GM15510 (cell line): ENCODE measurements around the gene L3MBTL4.

Source experiments
- POLR2A ChIP-seq: IDR thresholded peaks from 3 replicates; pipeline ENCODE4 v1.6.1; 2011; ENCODE audit warnings: borderline replicate concordance; ENCODE audit not compliant: insufficient read length; ENCODE audit errors: extremely low read depth

L3MBTL4 gene

DNA sequence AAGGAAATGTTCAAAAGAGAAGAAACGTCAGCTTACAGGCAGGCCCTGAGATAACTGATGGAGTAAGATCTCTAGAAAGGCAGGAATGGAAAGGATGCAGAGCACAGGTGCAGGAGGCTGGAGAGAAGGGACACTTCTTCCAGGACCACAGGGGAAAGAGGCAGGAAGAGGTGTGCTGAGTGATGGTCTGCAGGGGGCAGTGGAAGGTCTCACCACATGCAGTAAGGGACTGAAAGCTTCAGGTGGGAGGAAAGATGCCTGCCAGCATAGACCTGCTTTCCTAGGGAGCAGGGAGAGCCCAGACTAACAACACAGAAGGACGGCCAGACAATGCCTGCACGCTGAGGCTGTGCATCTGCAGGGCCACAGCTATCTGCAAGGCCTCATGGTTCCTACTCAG lies 156.8 kb downstream of the L3MBTL4 start:
- TF ChIP-seq POLR2A, result no peak

DNA sequence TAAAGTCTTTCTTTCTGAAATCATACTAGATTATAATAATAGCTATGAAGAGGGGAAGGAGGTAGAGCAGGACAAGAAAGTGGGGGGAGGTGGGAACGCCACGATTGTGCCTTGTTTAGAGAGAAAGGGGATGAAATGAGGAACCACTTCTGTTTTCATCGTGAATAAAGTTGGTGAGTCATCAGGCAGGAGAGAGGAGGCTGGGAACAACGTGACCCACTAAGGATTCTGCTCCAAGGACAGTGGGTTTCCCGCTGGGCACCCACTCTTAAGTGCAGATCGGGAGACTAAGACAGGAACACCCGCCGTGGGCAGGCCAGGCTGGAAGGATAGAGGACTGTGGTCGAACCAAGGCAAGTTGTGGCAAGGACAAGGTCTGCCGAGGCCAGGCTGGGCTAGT lies 158.2 kb downstream of the L3MBTL4 start:
- no peak for TF ChIP-seq POLR2A

DNA sequence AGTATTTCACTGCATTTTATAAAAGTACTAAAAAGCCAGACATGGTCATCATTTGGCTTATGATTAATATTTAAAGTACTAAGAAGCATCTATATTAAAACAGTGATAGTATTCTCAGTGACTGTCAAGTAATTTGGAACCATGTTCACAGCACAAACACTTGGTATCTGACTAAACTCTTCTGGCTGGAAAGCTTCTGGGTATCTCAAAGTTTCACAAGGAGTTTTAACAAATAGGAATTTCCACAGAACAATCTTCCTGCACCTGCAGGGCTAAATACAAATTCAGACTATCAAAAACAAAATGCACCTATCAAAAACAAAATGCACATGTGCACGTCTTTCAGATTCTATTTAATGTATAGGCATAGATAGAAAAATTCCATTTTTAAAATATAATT lies 158.8 kb downstream of the L3MBTL4 start:
- TF ChIP-seq POLR2A, result no peak

DNA sequence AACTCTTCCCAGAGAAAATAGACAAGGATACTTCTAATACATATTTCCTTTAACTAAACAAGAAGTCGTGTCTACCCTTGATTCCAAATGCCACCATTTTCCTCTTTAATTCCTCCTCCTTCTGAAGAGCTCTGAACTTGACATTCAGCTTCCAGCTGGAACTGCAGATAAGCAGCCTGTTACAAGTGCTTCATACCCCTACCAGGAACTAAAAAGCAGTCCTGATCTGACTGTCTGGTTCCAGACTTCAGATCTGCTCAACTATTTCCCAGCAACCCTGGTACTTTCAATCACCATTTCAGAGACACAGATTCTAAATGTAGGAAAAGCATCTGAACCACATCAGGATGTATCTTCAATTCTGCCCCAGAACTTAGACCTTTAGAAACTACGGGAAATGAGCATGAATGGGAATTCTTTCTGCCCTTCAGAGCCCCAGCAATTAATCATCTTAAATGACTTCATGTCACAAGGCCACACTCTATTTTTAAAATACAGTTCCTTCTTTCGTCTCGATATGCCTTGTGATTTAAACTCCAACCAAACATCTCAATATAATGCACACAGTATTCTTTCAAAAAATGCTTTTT lies 159.5 kb downstream of the L3MBTL4 start:
- TF ChIP-seq POLR2A, result no peak

DNA sequence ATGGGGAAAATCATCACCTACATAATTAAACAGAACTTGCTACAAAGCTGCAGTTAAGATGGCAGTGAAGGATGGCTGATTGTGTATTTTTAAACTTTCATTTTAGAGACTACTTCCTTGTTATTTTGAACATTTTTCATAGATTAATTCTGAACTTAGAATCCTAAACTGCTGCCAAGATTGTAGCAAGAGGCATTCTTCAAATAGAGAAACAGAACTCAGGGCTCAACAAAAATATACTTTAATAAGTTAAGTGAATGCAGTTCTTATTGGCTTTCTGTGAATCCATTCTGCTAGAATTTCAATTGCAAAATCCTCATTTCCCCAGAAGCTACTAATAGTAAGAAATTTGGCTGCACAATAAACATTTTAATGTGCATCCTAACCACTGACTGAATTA lies 160.3 kb downstream of the L3MBTL4 start:
- TF ChIP-seq POLR2A, result no peak

DNA sequence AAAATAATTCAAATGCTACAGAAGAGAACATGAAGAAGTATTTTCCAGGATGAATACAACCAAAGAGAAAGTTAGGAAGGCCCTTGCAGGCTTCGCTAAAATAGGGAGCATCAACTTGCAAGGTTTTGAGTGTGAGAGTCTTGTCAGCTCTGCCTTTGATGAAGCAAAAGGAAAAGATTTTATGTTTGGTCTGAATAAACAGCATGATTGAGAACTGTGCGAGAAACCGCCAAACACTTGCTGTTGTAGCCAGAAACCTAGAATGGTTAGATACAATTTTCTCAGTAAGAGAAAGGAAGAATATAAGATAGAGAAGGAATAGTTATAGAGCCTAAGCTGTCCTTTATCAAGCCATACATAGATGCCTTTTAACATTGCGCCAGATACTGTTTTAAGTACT lies 163.6 kb downstream of the L3MBTL4 start:
- no peak for TF ChIP-seq POLR2A

DNA sequence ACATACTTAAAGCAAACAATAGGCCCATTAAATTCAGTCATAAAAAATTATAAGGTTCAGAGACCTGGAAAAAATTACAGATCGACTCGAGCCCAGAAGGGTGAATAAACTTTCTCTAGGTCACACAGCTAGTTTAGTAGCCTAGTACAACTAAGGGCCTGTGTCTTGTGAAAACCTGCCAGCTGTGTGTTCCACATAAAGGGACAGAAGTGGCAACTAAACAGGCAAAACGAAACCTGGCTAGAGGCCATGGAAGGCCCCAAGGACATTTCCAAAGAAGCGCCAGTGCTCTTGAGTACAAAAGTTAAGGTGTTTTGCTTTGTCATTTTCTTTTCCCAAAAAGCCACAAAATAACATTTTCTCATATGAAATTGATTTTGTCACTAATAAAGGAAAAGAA lies 164.9 kb downstream of the L3MBTL4 start:
- TF ChIP-seq POLR2A, result no peak

DNA sequence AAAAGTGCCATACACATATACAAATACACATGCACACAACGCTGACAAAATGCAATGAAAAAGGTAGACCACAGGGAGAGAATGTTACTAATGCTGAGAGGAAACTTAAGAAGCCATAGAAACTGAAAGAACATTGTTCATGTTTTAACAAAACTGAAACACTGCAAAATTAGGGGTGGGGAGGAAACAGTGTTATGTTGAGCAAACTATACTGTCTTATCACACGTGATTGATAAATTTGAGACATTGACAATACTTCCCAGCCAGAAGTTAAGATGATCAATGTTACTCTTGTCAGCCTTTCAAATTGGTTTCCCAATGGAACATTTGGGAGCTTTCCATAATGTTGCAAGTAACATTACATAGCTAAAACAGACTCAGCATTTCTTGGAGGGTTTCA lies 165.5 kb downstream of the L3MBTL4 start:
- no peak for TF ChIP-seq POLR2A

DNA sequence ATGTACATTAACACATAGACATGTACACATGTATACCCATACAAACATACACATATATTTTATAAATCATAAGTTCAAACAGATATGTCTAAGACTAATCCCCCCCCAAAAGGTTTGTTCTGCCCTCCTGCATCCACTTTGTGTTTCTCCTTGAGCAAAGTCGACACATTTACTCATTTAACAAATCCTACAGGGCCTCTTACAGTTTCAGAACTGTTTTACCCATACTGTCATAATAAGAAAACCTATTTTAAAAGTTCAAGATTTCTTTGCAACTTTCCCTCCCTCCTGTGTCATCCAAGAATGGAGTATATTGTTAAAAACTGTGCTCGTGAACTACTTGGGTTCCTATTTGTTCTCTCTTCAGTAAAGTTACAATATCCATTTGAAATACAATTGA lies 166.7 kb downstream of the L3MBTL4 start:
- TF ChIP-seq POLR2A, result no peak

DNA sequence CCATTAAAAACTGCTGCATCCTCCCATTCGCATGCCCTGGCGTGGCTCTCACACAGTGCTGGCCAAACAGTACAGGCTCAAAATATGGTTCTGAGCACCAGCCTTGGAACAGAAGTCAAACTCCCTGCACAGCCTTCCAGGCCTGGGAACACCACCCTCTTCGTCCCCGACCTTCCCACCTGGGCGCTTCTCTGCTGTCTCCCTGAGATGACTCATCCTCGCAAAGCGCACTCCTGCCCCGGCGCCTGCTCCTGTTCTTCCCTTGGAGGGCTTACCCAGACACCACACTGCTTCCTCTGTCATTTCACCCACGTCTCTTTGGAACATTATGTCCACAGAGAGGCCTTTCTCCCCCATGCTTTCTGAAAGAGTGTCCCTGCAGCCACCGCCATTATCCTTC lies 172.7 kb downstream of the L3MBTL4 start:
- TF ChIP-seq POLR2A, result no peak

DNA sequence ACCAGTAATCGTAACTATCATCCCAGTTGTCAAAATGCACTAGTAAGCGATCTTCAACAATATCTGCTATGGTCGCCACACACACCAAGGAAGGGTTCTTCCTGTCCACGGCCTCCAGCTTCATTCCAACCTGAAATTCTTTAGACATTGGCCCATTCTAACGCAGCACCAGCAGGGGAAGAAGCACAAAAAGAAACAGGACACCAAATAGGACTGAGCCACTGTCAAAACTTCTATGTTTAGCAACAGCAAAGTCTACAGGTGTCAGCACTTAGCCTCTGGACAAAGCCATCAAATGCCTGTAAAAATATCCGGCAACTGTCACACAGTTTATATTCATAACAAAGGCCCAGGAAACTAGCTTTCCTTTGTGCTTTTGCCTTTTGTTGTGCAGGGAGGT lies 175.0 kb downstream of the L3MBTL4 start:
- TF ChIP-seq POLR2A, result no peak

DNA sequence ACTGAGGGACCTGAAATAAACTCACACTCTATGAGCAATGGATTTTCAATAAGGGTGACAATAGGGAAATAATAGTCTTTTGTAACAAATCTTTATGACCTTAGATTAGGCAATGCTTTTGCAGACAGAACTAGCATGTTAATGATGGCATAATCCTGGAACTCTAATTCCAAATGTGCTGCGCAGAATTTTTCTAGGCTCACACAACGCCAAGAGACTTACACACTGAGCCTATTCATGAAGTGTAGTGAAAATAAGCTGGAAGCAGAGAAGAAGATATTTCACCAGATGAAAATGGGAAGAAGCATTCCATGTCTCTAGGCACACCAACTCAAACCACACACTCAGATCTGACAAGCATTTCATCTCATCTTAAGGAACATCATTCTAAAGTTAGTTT lies 178.5 kb downstream of the L3MBTL4 start:
- TF ChIP-seq POLR2A, result no peak

DNA sequence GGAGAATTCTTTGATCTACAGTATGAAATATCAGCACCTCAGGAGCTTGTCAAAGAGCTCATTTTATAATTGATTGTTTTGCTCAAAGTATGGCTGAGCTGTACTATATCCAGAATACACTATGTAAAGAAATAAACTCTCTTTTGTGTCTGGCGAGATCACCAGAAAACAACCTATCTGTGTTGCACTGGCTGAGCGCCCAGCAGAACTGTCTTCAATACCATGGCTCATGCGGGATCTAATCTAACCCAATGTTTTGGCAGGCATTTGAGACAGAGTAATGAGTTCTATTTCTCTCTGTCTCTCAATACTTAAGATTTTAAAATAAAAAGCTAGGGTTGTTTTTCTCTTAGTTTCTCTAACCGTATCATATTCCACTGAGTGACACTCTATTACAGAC lies 192.4 kb downstream of the L3MBTL4 start:
- no peak for TF ChIP-seq POLR2A

DNA sequence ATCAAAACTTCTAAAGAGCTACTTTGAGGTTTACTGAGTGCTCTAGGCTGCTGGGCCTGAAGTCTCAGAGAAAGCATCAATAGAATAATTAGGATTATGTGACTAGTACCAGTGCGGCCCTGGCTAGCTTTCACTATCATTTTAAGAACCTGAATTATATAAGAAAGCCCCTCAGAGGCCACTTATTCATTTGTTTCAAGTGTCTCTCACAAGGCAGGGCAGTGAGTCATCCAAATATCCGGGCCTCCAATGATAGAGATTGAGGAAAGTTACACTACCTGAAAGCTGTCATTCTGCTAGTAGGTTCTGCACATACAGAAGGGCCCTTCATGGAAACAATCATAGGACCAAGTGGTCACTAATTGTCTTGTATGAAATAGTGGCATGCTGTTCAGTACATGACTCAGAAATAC lies 193.1 kb downstream of the L3MBTL4 start:
- no peak for TF ChIP-seq POLR2A

DNA sequence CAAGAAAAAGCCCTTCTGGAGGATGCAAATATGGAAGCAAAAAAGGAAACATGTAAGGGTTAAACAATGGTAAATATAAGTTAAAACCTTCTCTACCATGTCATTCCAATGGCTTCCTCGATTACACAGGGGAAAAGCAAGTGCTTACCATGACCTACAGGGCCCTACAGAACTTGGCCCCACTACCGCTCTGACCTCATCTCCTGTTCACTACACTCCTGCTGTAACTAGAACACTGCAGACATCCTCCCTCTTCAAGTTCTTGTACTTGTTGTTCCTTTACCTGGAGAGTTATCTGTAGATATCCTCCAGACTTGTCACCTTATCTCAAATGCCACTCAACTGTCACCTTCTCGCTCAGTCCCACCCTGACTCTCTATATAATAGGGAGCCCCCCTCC lies 194.6 kb downstream of the L3MBTL4 start:
- TF ChIP-seq POLR2A, result no peak

DNA sequence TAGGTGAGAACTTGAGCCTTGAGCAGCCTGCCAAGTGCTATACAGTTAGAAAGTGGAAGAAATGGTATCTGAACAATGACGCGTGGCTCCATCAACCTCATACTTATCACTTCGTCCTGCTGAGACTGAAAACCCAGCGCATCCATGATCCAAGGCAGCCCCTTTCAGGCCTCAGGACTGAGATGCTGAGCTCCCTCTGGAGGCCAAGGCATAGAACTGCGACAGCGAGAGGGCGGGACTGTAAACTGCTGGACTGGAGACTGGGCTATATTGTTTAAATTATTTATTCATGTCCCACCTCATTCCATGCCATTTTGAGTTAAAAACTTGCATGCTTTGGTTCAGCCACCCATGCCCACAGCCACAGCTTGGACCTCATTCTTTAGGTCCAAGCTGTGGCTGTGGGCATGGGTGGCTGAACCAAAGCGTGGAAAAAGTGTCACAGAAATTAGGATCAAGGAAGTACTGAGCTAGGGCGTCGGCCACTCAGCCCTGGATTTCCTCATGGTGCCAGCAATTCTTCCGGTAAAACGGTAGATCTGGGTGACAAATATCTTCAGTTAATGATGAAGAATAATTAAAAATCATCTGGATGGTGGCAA lies 195.5 kb downstream of the L3MBTL4 start:
- TF ChIP-seq POLR2A, result no peak

DNA sequence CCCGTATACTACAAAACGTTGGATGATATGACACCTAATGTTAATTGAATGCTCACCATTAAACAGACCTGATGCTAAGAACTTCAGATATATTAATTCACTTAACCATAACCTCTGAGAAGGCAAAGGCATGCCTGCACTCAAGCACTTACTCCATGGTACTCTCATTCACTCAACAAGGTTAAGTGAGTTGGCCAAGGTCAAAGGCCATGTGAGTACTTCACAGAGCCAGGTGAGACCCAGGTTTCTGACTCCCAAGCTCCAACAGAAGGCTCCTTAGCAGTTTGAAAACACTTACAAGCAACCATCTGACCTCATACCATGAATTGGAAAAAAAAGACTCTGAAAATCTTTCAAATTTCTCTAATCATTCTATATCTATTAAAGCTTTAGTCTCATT lies 198.8 kb downstream of the L3MBTL4 start:
- no peak for TF ChIP-seq POLR2A
